Measurements from ENCODE around the gene DCHS2.

GRCh38 chr4:154492288-154492687 lies 689 bp upstream of the DCHS2 start:
- TF ChIP-seq CTCF (IDR thresholded peaks at IDR 0.05; ENCODE audit: borderline replicate concordance, extremely low read depth, low read length, poor library complexity, severe bottlenecking) = no peak
- no peak for TF ChIP-seq EZH2 (IDR thresholded peaks at IDR 0.05; ENCODE audit: borderline replicate concordance, low read depth, low read length, severe bottlenecking)
